Measurements from ENCODE around the gene YTHDF1. TPM values are rescaled to one million over a fixed set of nuclear protein-coding genes. Genes with fewer than 3 reads are reported as not detected.

The YTHDF1 gene
- polyA plus RNA-seq, 1 donor from 2014 or later: 36.9 TPM

DNA sequence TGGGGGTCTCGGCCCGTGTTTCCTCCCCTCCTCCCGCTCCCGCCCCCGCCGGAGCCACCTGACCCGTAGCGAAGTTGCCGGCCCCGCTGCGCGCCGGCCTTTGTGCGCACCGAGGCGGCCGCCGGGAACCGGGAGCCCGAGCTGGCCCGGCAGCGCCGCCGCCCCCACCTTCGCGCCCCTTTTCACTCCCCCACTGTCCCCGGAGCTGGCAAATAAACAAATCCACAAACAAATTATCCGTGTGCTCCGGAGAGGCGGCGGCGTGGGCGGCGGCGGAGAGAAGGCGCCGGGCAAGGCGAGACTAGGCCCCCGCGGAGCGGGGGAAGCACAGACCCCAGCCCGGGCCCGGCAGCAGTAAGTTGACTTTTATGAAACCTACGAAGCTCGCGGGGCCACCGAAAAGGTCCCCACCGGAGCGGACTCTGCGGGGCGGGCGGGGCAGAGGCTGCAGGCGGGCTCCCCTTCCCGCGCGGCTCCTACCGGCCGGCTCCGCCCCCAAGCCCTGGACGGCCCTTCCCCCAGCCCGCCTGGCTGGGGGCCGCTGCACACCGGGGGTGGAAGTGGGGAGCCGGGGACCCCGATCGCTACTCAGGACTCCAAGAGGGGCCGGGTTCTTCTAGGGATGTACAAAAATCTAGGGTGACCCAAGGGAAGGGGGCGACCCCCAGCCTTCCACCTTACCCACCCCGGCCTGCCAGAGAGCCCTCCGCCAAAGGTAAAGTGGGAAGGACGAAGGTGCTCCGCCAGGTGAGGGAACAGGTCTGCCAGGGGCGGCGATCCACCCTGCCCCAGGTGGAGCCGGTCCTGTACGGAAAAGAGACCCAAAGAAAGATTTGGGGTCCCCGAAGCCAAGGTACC is 40.7 kb downstream of the YTHDF1 start:
- H3K27me3 ChIP-seq (ENCODE audit: insufficient read depth, low read depth, low read length): peaks cover 16% of the 10 kb centered on the region
- H3F3A ChIP-seq (ENCODE audit: insufficient read depth, low read length, poor library complexity, severe bottlenecking): peaks cover 9% of the 10 kb centered on the region
- no peaks in the 10 kb centered on the region for H3K9me3 ChIP-seq (ENCODE audit: low read length)
- no peak overlapping the region for H3K4me2 ChIP-seq (ENCODE audit: low read length)
- H2AFZ ChIP-seq (ENCODE audit: low read depth, low read length): no peak overlapping the region
- H4K20me1 ChIP-seq (ENCODE audit: insufficient read depth): peaks cover 10% of the 10 kb centered on the region
- peak overlapping the region; percentile 60 for H3K4me3 ChIP-seq (ENCODE audit: low read length)
- no peaks in the 10 kb centered on the region for H3K36me3 ChIP-seq (ENCODE audit: insufficient read depth, low read length)
- peak overlapping the region; percentile 55 for H3K9ac ChIP-seq (ENCODE audit: low read length)
- peaks cover 21% of the 10 kb centered on the region for H3K79me2 ChIP-seq (replicated peaks; ENCODE audit: insufficient read depth, low read length)
- H3K27ac ChIP-seq (ENCODE audit: low read length): no peak overlapping the region
- H3K9me2 ChIP-seq (ENCODE audit: insufficient read depth, low read length): no peaks in the 10 kb centered on the region
- TF ChIP-seq RAD21 (conservative IDR thresholded peaks at IDR 0.05): no peak
- TF ChIP-seq TAF1 (IDR thresholded peaks at IDR 0.05; ENCODE audit: low read depth): no peak
- TF ChIP-seq EZH2 (IDR thresholded peaks at IDR 0.05; ENCODE audit: borderline replicate concordance, insufficient read depth, low read length, poor library complexity, severe bottlenecking): no peak
- TF ChIP-seq SMC3 (conservative IDR thresholded peaks at IDR 0.05; ENCODE audit: poor library complexity): no peak
- TF ChIP-seq MXI1 (conservative IDR thresholded peaks at IDR 0.05; ENCODE audit: poor library complexity, severe bottlenecking): no peak
- no peak for TF ChIP-seq POLR2AphosphoS5 (IDR thresholded peaks at IDR 0.05)
- no peak for TF ChIP-seq EP300 (conservative IDR thresholded peaks at IDR 0.05; ENCODE audit: poor library complexity, severe bottlenecking)

- peaks cover 2% of the 10 kb centered on the region for H4K20me1 ChIP-seq (ENCODE audit: insufficient read depth)
- H3K79me2 ChIP-seq (replicated peaks; ENCODE audit: insufficient read depth, low read length): peaks cover 13% of the 10 kb centered on the region
- H3K9me3 ChIP-seq (ENCODE audit: low read length): no peaks in the 10 kb centered on the region
- no peaks in the 10 kb centered on the region for H3K36me3 ChIP-seq (ENCODE audit: insufficient read depth, low read length)
- peak overlapping the region; percentile 55 for H3K9ac ChIP-seq (ENCODE audit: low read length)
- H3K4me2 ChIP-seq (ENCODE audit: low read length): no peak overlapping the region
- peak overlapping the region; percentile 16 for H3K27ac ChIP-seq (ENCODE audit: low read length)
- peak overlapping the region; percentile 60 for H3K4me3 ChIP-seq (ENCODE audit: low read length)
- H3F3A ChIP-seq (ENCODE audit: insufficient read depth, low read length, poor library complexity, severe bottlenecking): peaks cover 9% of the 10 kb centered on the region
- TF ChIP-seq TAF1 (IDR thresholded peaks at IDR 0.05; ENCODE audit: low read depth) (no peak), CTCF (IDR thresholded peaks at IDR 0.05; ENCODE audit: poor library complexity, severe bottlenecking) (no peak), MXI1 (conservative IDR thresholded peaks at IDR 0.05; ENCODE audit: poor library complexity, severe bottlenecking) (no peak), RAD21 (conservative IDR thresholded peaks at IDR 0.05) (no peak), EP300 (conservative IDR thresholded peaks at IDR 0.05; ENCODE audit: poor library complexity, severe bottlenecking) (no peak), POLR2AphosphoS5 (IDR thresholded peaks at IDR 0.05) (no peak), SMC3 (conservative IDR thresholded peaks at IDR 0.05; ENCODE audit: poor library complexity) (no peak), EZH2 (IDR thresholded peaks at IDR 0.05; ENCODE audit: borderline replicate concordance, insufficient read depth, low read length, poor library complexity, severe bottlenecking) (no peak), REST (IDR thresholded peaks at IDR 0.05; ENCODE audit: borderline replicate concordance) (no peak)
- peaks cover 16% of the 10 kb centered on the region for H3K27me3 ChIP-seq (ENCODE audit: insufficient read depth, low read depth, low read length)
- H3K9me2 ChIP-seq (ENCODE audit: insufficient read depth, low read length): no peaks in the 10 kb centered on the region
- no peak overlapping the region for H2AFZ ChIP-seq (ENCODE audit: low read depth, low read length)
These were observed 41.5 kb downstream of the YTHDF1 start for GRCh38 chr20:63174309-63175037.

Measured in neural cell (in vitro differentiated cells).